ENCODE results near the gene RC3H1. TPM values are rescaled to one million over a fixed set of nuclear protein-coding genes. Genes with fewer than 3 reads are reported as not detected.

RC3H1 gene
- total and polyA plus RNA-seq, 2 of the 13 experiments (the other 11 are each of a cell fraction or from before 2014, with no cell fraction given) = 11.2 to 19.6 TPM

DNA sequence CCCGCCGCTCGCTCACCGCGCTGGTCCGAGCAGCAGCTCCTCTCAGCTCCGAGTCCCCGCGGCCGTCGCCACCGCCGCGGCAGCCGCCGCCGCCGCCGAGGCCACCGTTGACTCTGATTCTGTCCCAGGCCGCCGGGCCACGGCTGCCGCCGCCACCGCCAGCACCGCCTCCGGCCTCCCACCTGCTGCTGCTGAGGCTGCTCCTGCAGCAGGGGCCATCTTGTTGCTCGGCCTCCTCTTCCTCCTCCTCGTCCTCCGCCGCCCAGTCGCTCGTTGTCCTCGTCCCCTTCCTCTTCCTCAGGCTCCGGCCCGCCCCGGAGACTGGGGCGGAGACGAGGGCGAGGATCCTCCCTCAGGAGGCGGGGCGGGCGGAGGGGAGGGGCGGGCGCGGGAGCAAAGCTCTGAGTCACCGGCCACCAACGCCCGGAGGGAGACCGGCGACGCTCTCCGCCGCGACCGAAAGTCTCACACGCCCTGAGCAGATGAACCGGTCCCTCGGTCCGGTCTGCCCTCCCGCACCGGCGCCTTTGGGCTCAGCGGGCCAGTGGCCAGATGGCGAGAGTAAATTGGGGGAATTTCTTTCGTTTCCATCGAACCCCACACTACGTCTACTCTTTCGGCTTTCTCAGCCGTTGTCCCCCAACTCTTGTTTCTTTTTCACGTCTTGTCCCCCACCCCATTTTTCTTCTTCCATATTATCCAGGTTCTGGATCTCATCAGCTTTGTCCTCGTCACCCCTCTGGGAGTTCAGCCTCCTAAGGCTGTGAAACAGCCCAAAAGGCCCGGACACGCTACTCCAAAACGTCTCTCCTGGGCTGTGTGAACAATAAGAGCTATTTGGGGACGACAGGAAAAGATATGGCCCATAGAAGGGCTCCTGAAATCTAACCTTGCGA, at the start of gene RC3H1 (continued):
- TF ChIP-seq, protein P1, sequence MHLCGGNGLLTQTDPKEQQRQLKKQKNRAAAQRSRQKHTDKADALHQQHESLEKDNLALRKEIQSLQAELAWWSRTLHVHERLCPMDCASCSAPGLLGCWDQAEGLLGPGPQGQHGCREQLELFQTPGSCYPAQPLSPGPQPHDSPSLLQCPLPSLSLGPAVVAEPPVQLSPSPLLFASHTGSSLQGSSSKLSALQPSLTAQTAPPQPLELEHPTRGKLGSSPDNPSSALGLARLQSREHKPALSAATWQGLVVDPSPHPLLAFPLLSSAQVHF (CRISPR knock-in tag; IDR thresholded peaks at IDR 0.05) = peak; percentile 19; the same call in 1 of the 2 replicates
- TF ChIP-seq ZNF12 (CRISPR knock-in tag; IDR thresholded peaks at IDR 0.05) (peak; percentile 9; the same call in 1 of the 2 replicates), RXRA (CRISPR knock-in tag; IDR thresholded peaks at IDR 0.05) (peak; percentile 22; the same call in 1 of the 2 replicates), TBX2 (CRISPR knock-in tag; IDR thresholded peaks at IDR 0.05; ENCODE audit: borderline replicate concordance) (0 out of 2 replicates have a peak, but pooled peaks have one; percentile 18), SAP130 (CRISPR knock-in tag; IDR thresholded peaks at IDR 0.05; ENCODE audit: low read depth) (peak; percentile 88), ZFY (CRISPR knock-in tag; IDR thresholded peaks at IDR 0.05) (peak; percentile 91), ZNF230 (CRISPR knock-in tag; IDR thresholded peaks at IDR 0.05) (no peak), KDM5B (CRISPR knock-in tag; IDR thresholded peaks at IDR 0.05; ENCODE audit: borderline replicate concordance) (peak; percentile 45; the same call in 1 of the 2 replicates), GATAD1 (CRISPR knock-in tag; IDR thresholded peaks at IDR 0.05) (peak; percentile 15; the same call in 1 of the 2 replicates), WIZ (CRISPR knock-in tag; IDR thresholded peaks at IDR 0.05) (peak; percentile 19; the same call in 1 of the 2 replicates), MYNN (CRISPR knock-in tag; IDR thresholded peaks at IDR 0.05; ENCODE audit: low read depth) (peak; percentile 82; the same call in 1 of the 2 replicates), ZBTB7B (CRISPR knock-in tag; IDR thresholded peaks at IDR 0.05) (no peak), KLF6 (CRISPR knock-in tag; IDR thresholded peaks at IDR 0.05) (peak; percentile 26; the same call in 1 of the 2 replicates)
- TF ChIP-seq, protein P2, sequence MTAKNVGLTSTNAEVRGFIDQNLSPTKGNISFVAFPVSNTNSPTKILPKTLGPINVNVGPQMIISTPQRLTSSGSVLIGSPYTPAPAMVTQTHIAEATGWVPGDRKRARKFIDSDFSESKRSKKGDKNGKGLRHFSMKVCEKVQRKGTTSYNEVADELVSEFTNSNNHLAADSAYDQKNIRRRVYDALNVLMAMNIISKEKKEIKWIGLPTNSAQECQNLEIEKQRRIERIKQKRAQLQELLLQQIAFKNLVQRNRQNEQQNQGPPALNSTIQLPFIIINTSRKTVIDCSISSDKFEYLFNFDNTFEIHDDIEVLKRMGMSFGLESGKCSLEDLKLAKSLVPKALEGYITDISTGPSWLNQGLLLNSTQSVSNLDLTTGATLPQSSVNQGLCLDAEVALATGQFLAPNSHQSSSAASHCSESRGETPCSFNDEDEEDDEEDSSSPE (CRISPR knock-in tag; IDR thresholded peaks at IDR 0.05) = peak; percentile 72
- TF ChIP-seq, protein P3, sequence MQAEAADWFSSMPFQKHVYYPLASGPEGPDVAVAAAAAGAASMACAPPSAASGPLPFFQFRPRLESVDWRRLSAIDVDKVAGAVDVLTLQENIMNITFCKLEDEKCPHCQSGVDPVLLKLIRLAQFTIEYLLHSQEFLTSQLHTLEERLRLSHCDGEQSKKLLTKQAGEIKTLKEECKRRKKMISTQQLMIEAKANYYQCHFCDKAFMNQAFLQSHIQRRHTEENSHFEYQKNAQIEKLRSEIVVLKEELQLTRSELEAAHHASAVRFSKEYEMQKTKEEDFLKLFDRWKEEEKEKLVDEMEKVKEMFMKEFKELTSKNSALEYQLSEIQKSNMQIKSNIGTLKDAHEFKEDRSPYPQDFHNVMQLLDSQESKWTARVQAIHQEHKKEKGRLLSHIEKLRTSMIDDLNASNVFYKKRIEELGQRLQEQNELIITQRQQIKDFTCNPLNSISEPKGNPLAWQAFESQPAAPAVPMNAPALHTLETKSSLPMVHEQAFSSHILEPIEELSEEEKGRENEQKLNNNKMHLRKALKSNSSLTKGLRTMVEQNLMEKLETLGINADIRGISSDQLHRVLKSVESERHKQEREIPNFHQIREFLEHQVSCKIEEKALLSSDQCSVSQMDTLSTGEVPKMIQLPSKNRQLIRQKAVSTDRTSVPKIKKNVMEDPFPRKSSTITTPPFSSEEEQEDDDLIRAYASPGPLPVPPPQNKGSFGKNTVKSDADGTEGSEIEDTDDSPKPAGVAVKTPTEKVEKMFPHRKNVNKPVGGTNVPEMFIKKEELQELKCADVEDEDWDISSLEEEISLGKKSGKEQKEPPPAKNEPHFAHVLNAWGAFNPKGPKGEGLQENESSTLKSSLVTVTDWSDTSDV (CRISPR knock-in tag; IDR thresholded peaks at IDR 0.05) = no peak
- TF ChIP-seq, protein P4, sequence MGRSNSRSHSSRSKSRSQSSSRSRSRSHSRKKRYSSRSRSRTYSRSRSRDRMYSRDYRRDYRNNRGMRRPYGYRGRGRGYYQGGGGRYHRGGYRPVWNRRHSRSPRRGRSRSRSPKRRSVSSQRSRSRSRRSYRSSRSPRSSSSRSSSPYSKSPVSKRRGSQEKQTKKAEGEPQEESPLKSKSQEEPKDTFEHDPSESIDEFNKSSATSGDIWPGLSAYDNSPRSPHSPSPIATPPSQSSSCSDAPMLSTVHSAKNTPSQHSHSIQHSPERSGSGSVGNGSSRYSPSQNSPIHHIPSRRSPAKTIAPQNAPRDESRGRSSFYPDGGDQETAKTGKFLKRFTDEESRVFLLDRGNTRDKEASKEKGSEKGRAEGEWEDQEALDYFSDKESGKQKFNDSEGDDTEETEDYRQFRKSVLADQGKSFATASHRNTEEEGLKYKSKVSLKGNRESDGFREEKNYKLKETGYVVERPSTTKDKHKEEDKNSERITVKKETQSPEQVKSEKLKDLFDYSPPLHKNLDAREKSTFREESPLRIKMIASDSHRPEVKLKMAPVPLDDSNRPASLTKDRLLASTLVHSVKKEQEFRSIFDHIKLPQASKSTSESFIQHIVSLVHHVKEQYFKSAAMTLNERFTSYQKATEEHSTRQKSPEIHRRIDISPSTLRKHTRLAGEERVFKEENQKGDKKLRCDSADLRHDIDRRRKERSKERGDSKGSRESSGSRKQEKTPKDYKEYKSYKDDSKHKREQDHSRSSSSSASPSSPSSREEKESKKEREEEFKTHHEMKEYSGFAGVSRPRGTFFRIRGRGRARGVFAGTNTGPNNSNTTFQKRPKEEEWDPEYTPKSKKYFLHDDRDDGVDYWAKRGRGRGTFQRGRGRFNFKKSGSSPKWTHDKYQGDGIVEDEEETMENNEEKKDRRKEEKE (IDR thresholded peaks at IDR 0.05) = no peak
- TF ChIP-seq, protein P5, sequence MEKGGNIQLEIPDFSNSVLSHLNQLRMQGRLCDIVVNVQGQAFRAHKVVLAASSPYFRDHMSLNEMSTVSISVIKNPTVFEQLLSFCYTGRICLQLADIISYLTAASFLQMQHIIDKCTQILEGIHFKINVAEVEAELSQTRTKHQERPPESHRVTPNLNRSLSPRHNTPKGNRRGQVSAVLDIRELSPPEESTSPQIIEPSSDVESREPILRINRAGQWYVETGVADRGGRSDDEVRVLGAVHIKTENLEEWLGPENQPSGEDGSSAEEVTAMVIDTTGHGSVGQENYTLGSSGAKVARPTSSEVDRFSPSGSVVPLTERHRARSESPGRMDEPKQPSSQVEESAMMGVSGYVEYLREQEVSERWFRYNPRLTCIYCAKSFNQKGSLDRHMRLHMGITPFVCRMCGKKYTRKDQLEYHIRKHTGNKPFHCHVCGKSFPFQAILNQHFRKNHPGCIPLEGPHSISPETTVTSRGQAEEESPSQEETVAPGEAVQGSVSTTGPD (CRISPR knock-in tag; IDR thresholded peaks at IDR 0.05) = no peak

Measured in HepG2 (cell line).